H1 (cell line): Measurements from ENCODE around the gene CCDC73. TPM values are rescaled to one million over a fixed set of nuclear protein-coding genes. Genes with fewer than 3 reads are reported as not detected.

ENCODE experiments used
- CTCF ChIA-PET: fragments of 300-600 bp; sonication (Branson Sonifier 250); formaldehyde crosslinking; loops from one replicate; lab custom pipeline; 2021; ENCODE audit not compliant: partially characterized antibody; lab: Charles Lee
- POLR2A ChIA-PET: fragments of 300-600 bp; sonication (Branson Sonifier 250); formaldehyde crosslinking; loops from one replicate; lab custom pipeline; 2021; ENCODE audit warnings: inconsistent platforms; ENCODE audit not compliant: partially characterized antibody; lab: Charles Lee
- DNase-seq, 2 experiments: peaks; one replicate each; pipeline versions ENCODE4 v3.0.0 to v3.0.0-alpha.2; 2010 to 2022; ENCODE audit warnings: low spot score in 2 of 2, low read depth in 1 of 2, mixed read lengths in 1 of 2
- FAIRE-seq: peaks from 2 replicates; lab custom pipeline; 2011; peaks lifted over from hg19 to GRCh38; lab: Jason Lieb, UNC
- H2AFZ ChIP-seq: 2 replicates; pipeline ENCODE4 v1.8.1; 2012; ENCODE audit warnings: low read length, inconsistent platforms
- H2AK5ac ChIP-seq: 2 replicates; pipeline ENCODE4 v1.6.1; 2013; ENCODE audit warnings: low read depth, low read length
- H2BK120ac ChIP-seq: replicated peaks from 2 replicates; pipeline ENCODE3; 2013; ENCODE audit warnings: low read depth, low read length, inconsistent platforms
- H2BK12ac ChIP-seq: 2 replicates; pipeline ENCODE4 v1.6.1; 2013; ENCODE audit warnings: low read depth, low read length
- H2BK15ac ChIP-seq: 2 replicates; pipeline ENCODE4 v1.6.1; 2013; ENCODE audit warnings: low read length
- H2BK20ac ChIP-seq: 2 replicates; pipeline ENCODE4 v1.6.1; 2013; ENCODE audit warnings: low read length
- H2BK5ac ChIP-seq: 2 replicates; pipeline ENCODE4 v1.6.1; 2013; ENCODE audit warnings: low read depth, low read length
- H3K14ac ChIP-seq: 2 replicates; pipeline ENCODE4 v1.6.1; 2013; ENCODE audit warnings: inconsistent platforms; ENCODE audit not compliant: insufficient read length
- H3K18ac ChIP-seq: 2 replicates; pipeline ENCODE4 v1.6.1; 2013; ENCODE audit warnings: low read length; ENCODE audit errors: extremely low read depth
- H3K23ac ChIP-seq: 2 replicates; pipeline ENCODE4 v1.6.1; 2013; ENCODE audit warnings: inconsistent platforms; ENCODE audit not compliant: insufficient read length
- H3K23me2 ChIP-seq: 2 replicates; pipeline ENCODE4 v1.6.1; 2013; ENCODE audit warnings: low read depth, low read length
- H3K27ac ChIP-seq: 2 replicates; pipeline ENCODE4 v1.6.1; 2011; ENCODE audit warnings: low read depth, low read length, inconsistent platforms
- H3K27me3 ChIP-seq, 4 experiments: replicated peaks in 1 of 4; 1 replicate in 1 of 4; 2 replicates in 3 of 4; pipeline versions ENCODE4 v1.6.1 to v1.8.1; 2011 to 2013; ENCODE audit warnings: low read length in 3 of 4, mild to moderate bottlenecking in 3 of 4, inconsistent platforms in 2 of 4, mixed read lengths in 2 of 4, moderate library complexity in 1 of 4; ENCODE audit not compliant: control insufficient read depth in 3 of 4, insufficient read depth in 3 of 4; ENCODE audit errors: extremely low read depth in 1 of 4
- H3K36me3 ChIP-seq, 4 experiments: 2 replicates each; pipeline versions ENCODE4 v1.6.1 to v1.8.1; 2011 to 2013; ENCODE audit warnings: mild to moderate bottlenecking in 4 of 4, low read length in 3 of 4, moderate library complexity in 2 of 4, control low read depth in 1 of 4, inconsistent platforms in 1 of 4; ENCODE audit not compliant: insufficient read depth in 4 of 4, control insufficient read depth in 2 of 4
- H3K4ac ChIP-seq: replicated peaks from 2 replicates; pipeline ENCODE3; 2013; ENCODE audit warnings: low read length, low read depth, mixed read lengths, inconsistent platforms; ENCODE audit not compliant: insufficient read length
- H3K4me1 ChIP-seq, 4 experiments: replicated peaks in 1 of 4; 1 replicate in 1 of 4; 2 replicates in 3 of 4; pipeline versions ENCODE4 v1.6.1 to v1.8.1; 2011 to 2013; ENCODE audit warnings: low read length in 3 of 4, inconsistent platforms in 2 of 4, mixed read lengths in 1 of 4; ENCODE audit not compliant: insufficient read depth in 4 of 4, control insufficient read depth in 3 of 4
- H3K4me2 ChIP-seq, 2 experiments: 2 replicates each; pipeline versions ENCODE4 v1.6.1 to v1.8.1; 2011 to 2013; ENCODE audit warnings: low read depth in 2 of 2, low read length in 2 of 2, control low read depth in 1 of 2, inconsistent platforms in 1 of 2, mild to moderate bottlenecking in 1 of 2; ENCODE audit not compliant: insufficient read depth in 1 of 2
- H3K4me3 ChIP-seq, 4 experiments: fragments of 200-600, 300-600 bp in 1 of 4; sonication (generic), shearing (Covaris generic), sonication (Bioruptor Twin) in 1 of 4; 2 replicates each; pipeline versions ENCODE4 v1.5.1 to v1.8.1; 2011 to 2016; ENCODE audit warnings: low read length in 4 of 4, low read depth in 3 of 4, control low read depth in 2 of 4, inconsistent platforms in 2 of 4, mild to moderate bottlenecking in 2 of 4, mixed read lengths in 1 of 4, moderate library complexity in 1 of 4; ENCODE audit not compliant: insufficient read depth in 2 of 4; ENCODE audit errors: extremely low read depth in 1 of 4
- H3K56ac ChIP-seq: replicated peaks from 2 replicates; pipeline ENCODE3; 2013; ENCODE audit warnings: low read depth, mild to moderate bottlenecking, mixed read lengths, low read length, inconsistent platforms; ENCODE audit not compliant: insufficient read length
- H3K79me1 ChIP-seq: 2 replicates; pipeline ENCODE4 v1.6.1; 2013; ENCODE audit warnings: low read depth, low read length, control low read depth
- H3K79me2 ChIP-seq, 2 experiments: 2 replicates each; pipeline versions ENCODE4 v1.6.1 to v1.8.1; 2012 to 2013; ENCODE audit warnings: low read length in 2 of 2, mild to moderate bottlenecking in 2 of 2, inconsistent platforms in 1 of 2; ENCODE audit not compliant: insufficient read depth in 2 of 2, control insufficient read depth in 1 of 2
- H3K9ac ChIP-seq, 4 experiments: replicated peaks in 1 of 4; 1 replicate in 1 of 4; 2 replicates in 3 of 4; pipeline versions ENCODE4 v1.6.1 to v1.8.1; 2011 to 2013; ENCODE audit warnings: low read depth in 3 of 4, low read length in 3 of 4, control low read depth in 2 of 4, mild to moderate bottlenecking in 2 of 4, moderate library complexity in 2 of 4, inconsistent platforms in 1 of 4; ENCODE audit errors: extremely low read depth in 1 of 4
- H3K9me3 ChIP-seq, 2 experiments: 2 replicates each; pipeline versions ENCODE4 v1.6.1 to v1.8.1; 2012 to 2013; ENCODE audit warnings: mild to moderate bottlenecking in 2 of 2, moderate library complexity in 2 of 2, control low read depth in 1 of 2, inconsistent platforms in 1 of 2, low read depth in 1 of 2, low read length in 1 of 2, mixed read lengths in 1 of 2; ENCODE audit not compliant: insufficient read depth in 2 of 2
- H4K20me1 ChIP-seq, 2 experiments: replicated peaks in 1 of 2; 2 replicates each; pipeline versions ENCODE3 to v1.8.1; 2011 to 2013; ENCODE audit warnings: inconsistent platforms in 2 of 2, low read length in 2 of 2, mild to moderate bottlenecking in 1 of 2; ENCODE audit not compliant: insufficient read depth in 2 of 2, control insufficient read depth in 1 of 2
- H4K5ac ChIP-seq: 2 replicates; pipeline ENCODE4 v1.6.1; 2013; ENCODE audit warnings: low read length, low read depth, mixed read lengths, inconsistent platforms; ENCODE audit not compliant: insufficient read length
- H4K8ac ChIP-seq: 2 replicates; pipeline ENCODE4 v1.8.0; 2013; ENCODE audit warnings: mild to moderate bottlenecking, moderate library complexity, low read length, inconsistent platforms; ENCODE audit not compliant: insufficient read depth; ENCODE audit errors: extremely low read depth
- H4K91ac ChIP-seq: replicated peaks from 2 replicates; pipeline ENCODE3; 2013; ENCODE audit warnings: low read length, mixed read lengths, inconsistent platforms; ENCODE audit not compliant: insufficient read length
- ASH2L ChIP-seq: fragments of 200-600, 300-600 bp; sonication (generic); IDR thresholded peaks from one replicate; pipeline ENCODE4 v1.7.1; 2017; ENCODE audit warnings: low read length
- CREB1 ChIP-seq: IDR thresholded peaks from 2 replicates; pipeline ENCODE4 v1.6.1; 2012; ENCODE audit warnings: inconsistent platforms
- EP300 ChIP-seq, 2 experiments: IDR thresholded peaks; 1 replicate in 1 of 2; 2 replicates in 1 of 2; pipeline ENCODE4 v1.6.1; 2011 to 2012; ENCODE audit warnings: low read depth in 2 of 2, low read length in 2 of 2, mild to moderate bottlenecking in 2 of 2, borderline replicate concordance in 1 of 2, inconsistent platforms in 1 of 2, moderate library complexity in 1 of 2
- NANOG ChIP-seq: IDR thresholded peaks from 2 replicates; pipeline ENCODE4 v1.6.1; 2011; ENCODE audit warnings: low read length, low read depth, mild to moderate bottlenecking, inconsistent platforms; ENCODE audit not compliant: insufficient read depth, poor library complexity, severe bottlenecking
- POLR2AphosphoS5 ChIP-seq: IDR thresholded peaks from 2 replicates; pipeline ENCODE4 v1.6.1; 2011; ENCODE audit warnings: low read depth, low read length
- RBBP5 ChIP-seq: IDR thresholded peaks from 2 replicates; pipeline ENCODE4 v1.7.1; 2012; ENCODE audit warnings: low read depth, mild to moderate bottlenecking, inconsistent platforms, low read length, moderate library complexity, borderline replicate concordance
- RXRA ChIP-seq: IDR thresholded peaks from 2 replicates; pipeline ENCODE4 v1.6.1; 2011; ENCODE audit warnings: low read depth, mild to moderate bottlenecking, low read length, moderate library complexity; ENCODE audit not compliant: insufficient read depth
- SP1 ChIP-seq: IDR thresholded peaks from 2 replicates; pipeline ENCODE4 v1.6.1; 2011; ENCODE audit warnings: low read depth, low read length
- TAF1 ChIP-seq: IDR thresholded peaks from 2 replicates; pipeline ENCODE4 v1.6.1; 2011; ENCODE audit warnings: mild to moderate bottlenecking, low read depth, low read length
- TCF12 ChIP-seq: IDR thresholded peaks from 2 replicates; pipeline ENCODE4 v1.6.1; 2011; ENCODE audit warnings: low read depth, mild to moderate bottlenecking, low read length
- ZNF274 ChIP-seq: IDR thresholded peaks from 2 replicates; pipeline ENCODE4 v1.7.0; 2012; ENCODE audit warnings: low read length, borderline replicate concordance; ENCODE audit errors: extremely low read depth
- WGBS, 2 experiments: shearing (Covaris generic) in 1 of 2; methylation state at CpG; one replicate each; pipeline versions ENCODE4 v1.1.6 to v1.1.7; 2013 to 2015; ENCODE audit warnings: low lambda C conversion rate in 2 of 2, mixed read lengths in 2 of 2, inconsistent platforms in 1 of 2, low coverage in 1 of 2, missing lambda C conversion rate in 1 of 2; ENCODE audit not compliant: insufficient replicate concordance in 2 of 2, insufficient coverage in 1 of 2, insufficient read length in 1 of 2; ENCODE audit errors: extremely low coverage in 1 of 2, missing lambda C conversion rate in 1 of 2; 5-methylcytosine and 5-hydroxymethylcytosine counted together
- polyA plus RNA-seq, 7 experiments: library from polyadenylated mRNA; depleted of rRNA in 3 of 7; stranded (reverse) in 5 of 7; unstranded in 2 of 7; fragments of >200 nt in 5 of 7; fragments of 200-250 nt in 2 of 7; gene quantifications; 1 replicate in 5 of 7; 2 replicates in 1 of 7; 4 replicates in 1 of 7; pipeline versions ENCODE4 v1.2.1 to v1.2.3, GENCODE V29; 2011 to 2013; ENCODE audit warnings: missing spikeins in 2 of 7, mixed read lengths in 2 of 7
- total RNA-seq: library from RNA; stranded (reverse); fragmentation: NEBNext Ultra II Directional; extraction: Animal tissue kit (Norgen Biotek cat#: 25700); gene quantifications from 2 replicates; pipeline ENCODE4 v1.2.1, GENCODE V29; 2021
- TF ChIP-seq, protein P1 (sequence below): IDR thresholded peaks from 2 replicates; pipeline ENCODE4 v1.6.1; 2012; ENCODE audit warnings: low read length, inconsistent platforms

Gene CCDC73
- total and polyA plus RNA-seq, 2 of the 8 experiments (the other 6 are each of a cell fraction or from before 2014, with no cell fraction given), result not detected

- no peak overlapping the region for H2BK12ac ChIP-seq
- no peaks in the 10 kb centered on the region for H3K4me1 ChIP-seq
- no peak overlapping the region for H2AFZ ChIP-seq
- H3K23me2 ChIP-seq, result no peaks in the 10 kb centered on the region
- H3K27ac ChIP-seq, result no peak overlapping the region
- no peaks in the 10 kb centered on the region for H4K20me1 ChIP-seq
- no peak overlapping the region for H3K4me2 ChIP-seq
- no peak overlapping the region for H4K5ac ChIP-seq
- H4K8ac ChIP-seq, result no peak overlapping the region
- H3K79me2 ChIP-seq, result no peaks in the 10 kb centered on the region
- H3K14ac ChIP-seq, result no peak overlapping the region
- H2BK5ac ChIP-seq, result no peak overlapping the region
- no peak overlapping the region for H3K56ac ChIP-seq
- H3K9ac ChIP-seq, result no peak overlapping the region
- H3K4me3 ChIP-seq, result no peak overlapping the region
- no peak overlapping the region for H3K4ac ChIP-seq
- H3K36me3 ChIP-seq, result no peaks in the 10 kb centered on the region
- no peak for FAIRE-seq
- no peak overlapping the region for H2BK15ac ChIP-seq
- POLR2A ChIA-PET, result no interaction called here
- H2BK120ac ChIP-seq, result no peak overlapping the region
- CTCF ChIA-PET, result interaction anchor here (0.6 to 1.1 kb wide), 4 partner anchors 13 to 20 kb away, joined by 3 to 4 read pairs (median 3); no protein-coding TSS in a partner anchor
- no peak overlapping the region for H3K23ac ChIP-seq
- no peak for DNase-seq
- H3K27me3 ChIP-seq, result no peaks in the 10 kb centered on the region
- no peak overlapping the region for H4K91ac ChIP-seq
- H2AK5ac ChIP-seq, result no peak overlapping the region
- no peaks in the 10 kb centered on the region for H3K79me1 ChIP-seq
- WGBS, 2 experiments, result 77% methylated on average over 2 of the region's 2 CpGs; no CpG with 5 or more reads in 1 of the 2 experiments
- no peak overlapping the region for H2BK20ac ChIP-seq
- H3K9me3 ChIP-seq, result no peaks in the 10 kb centered on the region
- H3K18ac ChIP-seq, result no peak overlapping the region
- TF ChIP-seq ZNF274, result no peak
- TF ChIP-seq EP300 (IDR thresholded peaks at IDR 0.05; ENCODE audit: borderline replicate concordance in 1 of 2, low read depth in 2 of 2, low read length in 2 of 2), result no peak
- TF ChIP-seq TAF1, result no peak
- TF ChIP-seq ASH2L, result no peak
- no peak for TF ChIP-seq POLR2AphosphoS5
- TF ChIP-seq SP1, result no peak
- no peak for TF ChIP-seq NANOG
- TF ChIP-seq, protein P1, sequence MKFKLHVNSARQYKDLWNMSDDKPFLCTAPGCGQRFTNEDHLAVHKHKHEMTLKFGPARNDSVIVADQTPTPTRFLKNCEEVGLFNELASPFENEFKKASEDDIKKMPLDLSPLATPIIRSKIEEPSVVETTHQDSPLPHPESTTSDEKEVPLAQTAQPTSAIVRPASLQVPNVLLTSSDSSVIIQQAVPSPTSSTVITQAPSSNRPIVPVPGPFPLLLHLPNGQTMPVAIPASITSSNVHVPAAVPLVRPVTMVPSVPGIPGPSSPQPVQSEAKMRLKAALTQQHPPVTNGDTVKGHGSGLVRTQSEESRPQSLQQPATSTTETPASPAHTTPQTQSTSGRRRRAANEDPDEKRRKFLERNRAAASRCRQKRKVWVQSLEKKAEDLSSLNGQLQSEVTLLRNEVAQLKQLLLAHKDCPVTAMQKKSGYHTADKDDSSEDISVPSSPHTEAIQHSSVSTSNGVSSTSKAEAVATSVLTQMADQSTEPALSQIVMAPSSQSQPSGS, result no peak
- TF ChIP-seq CREB1, result no peak
- no peak for TF ChIP-seq TCF12
- no peak for TF ChIP-seq RXRA
- no peak for TF ChIP-seq RBBP5
Measured at GRCh38 chr11:32658639-32659406, 135.6 kb downstream of the CCDC73 start.
